Dedifferentiated amniotic fluid mesenchymal stem cell (primary cell): ENCODE measurements around the gene PHKB.

Experiments used
- DNase-seq: peaks from one replicate; pipeline ENCODE4 v3.0.0-alpha.2; 2016; ENCODE audit errors: extremely low spot score

PHKB gene

DNA sequence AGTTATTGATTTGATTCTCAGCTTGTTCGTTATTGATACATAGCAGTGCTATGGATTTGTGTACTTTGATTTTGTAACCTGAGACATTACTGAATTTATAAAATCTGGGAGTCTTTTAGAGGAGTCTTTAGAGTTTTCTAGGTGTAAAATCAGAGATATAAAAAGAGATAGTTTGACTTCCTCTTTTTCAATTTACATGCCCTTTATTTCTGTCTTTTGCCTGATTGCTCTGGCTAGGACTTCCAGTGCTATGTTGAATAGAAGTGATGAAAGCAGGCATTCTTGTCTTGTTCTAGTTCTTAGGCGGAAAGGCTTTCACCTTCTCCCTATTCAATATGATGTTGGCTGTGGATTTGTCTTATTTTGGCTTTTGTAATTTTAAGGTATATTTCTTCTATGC lies 106.2 kb downstream of the PHKB start:
- no peak for DNase-seq

DNA sequence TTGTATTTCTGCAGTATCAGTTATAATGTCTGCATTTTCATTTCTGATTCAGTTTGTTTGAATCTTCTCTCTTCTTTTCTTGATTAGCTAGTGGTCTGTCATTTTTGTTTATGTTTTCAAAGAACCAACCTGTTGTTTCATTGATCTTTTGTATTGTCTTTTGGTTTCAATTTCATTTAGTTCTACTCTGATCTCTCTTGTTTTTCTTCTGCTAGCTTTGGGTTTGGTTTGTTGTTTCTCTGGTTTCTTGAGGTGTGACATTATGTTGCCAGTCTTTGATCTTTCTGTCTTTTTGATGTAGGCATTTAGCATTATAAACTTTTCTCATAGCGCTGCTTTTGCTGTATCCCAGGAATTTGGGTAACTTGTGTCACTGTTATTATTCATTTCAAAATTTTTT lies 107.2 kb downstream of the PHKB start:
- DNase-seq: no peak

DNA sequence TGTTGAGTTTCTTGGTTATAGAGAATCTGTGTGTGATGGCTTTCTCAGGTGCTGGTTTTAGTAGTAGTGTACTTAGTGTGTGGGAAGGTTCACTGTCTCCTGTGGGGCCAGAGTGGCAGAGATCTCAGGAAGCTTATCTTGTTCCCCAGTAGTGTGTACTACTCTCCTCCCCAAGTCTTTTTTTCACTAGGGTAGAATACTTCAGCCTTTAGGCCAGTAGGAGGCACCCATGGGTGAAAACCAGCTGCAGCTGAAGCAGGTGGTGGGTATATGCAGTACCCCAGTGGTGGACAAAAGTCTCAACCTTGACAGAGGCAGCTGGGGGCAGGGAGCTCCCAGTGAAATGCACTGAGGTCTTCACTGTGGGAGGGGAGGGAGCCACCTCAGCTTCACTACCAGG lies 109.9 kb downstream of the PHKB start:
- DNase-seq: no peak

DNA sequence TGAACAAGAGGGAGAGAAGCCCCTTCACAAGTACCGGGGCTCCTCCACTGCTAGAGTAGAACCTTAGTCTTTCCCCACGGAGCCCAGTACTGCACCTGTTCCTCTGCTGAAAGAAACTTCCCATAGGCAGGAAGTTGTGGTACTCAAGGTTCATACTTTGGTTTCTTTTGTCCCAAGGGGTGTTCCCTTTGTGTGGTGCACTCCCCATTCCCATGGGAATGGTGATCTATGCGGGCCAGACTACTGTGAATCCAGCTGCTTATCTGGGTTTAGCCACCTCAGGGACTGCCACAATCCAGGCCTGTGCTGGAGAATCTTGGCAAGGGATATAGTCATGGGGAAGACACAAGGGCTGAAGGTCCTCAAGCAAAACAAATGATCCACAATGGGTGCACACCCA lies 110.6 kb downstream of the PHKB start:
- DNase-seq: no peak

DNA sequence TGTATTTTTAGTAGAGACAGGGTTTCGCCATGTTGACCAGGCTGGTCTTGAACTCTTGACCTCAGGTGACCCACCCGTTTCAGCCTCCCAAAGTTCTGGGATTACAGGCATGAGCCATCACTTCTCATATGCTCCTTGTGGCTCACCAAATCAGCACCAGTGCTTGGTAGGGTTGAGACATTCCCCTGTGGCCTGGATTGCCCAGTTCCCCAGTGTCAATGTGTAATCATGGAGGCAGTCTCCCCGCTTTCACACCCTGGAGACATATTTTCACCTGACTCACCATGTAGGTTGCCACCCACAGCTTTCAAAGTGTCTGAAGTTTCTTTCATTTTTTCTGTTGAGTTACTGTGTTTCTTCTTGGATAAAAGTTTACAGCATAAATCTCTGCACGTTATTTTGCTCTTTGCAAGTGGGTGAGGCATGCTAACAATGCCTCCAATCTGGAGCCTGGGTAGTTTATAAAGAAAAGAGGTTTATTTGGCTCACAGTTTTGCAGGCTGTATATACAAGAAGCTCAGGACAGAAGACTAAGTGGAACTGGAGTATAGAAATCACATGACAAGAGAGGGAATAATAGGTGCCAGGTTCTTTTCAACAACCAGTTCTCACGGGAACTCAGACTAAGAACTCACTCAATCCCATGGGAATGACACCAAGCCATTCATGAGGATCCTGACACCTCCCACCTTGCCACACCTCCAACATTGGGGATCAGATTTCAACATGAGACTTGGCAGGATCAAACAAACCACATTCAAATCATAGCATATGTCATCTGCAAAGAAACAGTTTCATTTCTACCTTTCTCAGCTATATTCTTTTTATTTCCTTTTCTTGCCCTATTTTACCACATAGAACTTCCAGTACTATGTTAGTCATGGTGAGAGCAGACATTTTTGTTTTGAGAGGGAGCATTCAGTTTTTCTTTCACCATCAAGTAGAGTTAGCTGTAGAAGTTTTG lies 113.2 kb downstream of the PHKB start:
- no peak for DNase-seq

DNA sequence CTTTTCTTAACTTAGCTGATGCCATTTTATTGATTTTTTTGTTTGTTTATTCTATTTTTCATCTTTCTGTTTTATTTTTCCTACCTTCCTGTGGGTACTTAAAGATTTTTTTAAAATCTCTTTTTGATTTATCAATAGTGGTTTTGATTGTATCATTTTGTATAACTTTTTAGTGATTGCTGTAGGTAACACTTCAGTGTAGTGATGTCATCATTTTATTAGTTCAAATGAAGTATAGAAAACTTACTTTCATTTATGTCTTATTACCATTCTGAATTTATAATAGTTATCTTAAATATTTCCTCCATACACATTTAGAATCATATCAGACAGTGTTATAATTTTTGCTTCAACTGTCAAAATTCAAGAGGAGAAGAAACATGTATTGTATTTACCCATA lies 115.9 kb downstream of the PHKB start:
- no peak for DNase-seq

DNA sequence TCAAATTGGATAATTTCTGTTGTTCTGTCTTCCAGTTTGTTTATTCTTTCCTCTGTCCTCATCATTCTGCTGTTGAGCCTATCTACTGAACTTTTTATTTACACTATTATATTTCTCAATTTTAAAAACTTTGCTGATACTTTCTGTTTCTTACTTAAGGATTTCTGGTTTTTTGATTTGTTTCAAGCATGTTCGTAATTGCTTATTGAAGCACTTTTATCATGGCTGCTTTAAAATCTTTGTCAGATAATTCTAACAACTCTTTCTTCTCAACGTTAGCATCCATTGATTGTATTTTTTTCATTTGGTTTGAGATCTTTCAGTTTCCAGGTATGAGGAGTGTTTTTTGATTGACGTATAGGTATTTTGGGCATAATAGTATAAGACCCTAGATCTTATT lies 116.9 kb downstream of the PHKB start:
- DNase-seq: no peak

DNA sequence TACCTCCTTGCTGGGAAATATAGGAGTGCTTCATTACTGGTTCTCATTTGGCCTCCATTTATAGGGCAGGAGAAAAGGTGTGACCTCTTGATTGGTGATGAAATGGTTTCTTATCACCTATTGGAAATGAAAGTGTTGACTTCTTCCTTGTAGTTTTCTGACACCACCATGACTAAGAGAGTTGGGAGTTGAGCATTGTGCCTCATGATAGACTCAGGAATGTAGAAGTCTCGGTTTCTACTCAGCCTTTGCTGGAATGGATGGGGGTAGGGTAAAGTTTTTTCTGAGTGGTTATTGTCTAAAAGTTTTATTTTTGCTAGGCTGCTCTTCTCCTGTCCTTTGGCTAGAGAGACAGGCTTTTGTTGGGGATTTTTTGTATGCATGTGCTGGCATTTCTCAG lies 117.4 kb downstream of the PHKB start:
- no peak for DNase-seq

DNA sequence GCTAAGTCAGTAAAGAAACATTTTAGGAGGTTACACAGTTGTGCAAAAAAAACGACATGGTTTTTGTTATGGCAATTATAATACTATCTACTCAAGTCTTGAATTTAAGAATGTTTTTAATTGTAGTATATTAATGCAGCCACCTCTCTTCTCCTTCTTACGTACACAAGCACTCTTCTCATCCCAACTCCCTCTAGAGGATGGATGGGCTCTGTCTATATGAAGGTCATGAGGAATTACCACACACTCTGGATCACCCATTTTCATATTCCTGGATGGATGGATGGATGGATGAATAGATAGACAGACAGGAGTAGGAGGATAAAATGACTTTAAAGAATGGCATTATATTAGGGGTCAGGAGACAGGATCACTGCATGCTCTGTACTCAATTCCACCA lies 120.0 kb downstream of the PHKB start:
- no peak for DNase-seq

DNA sequence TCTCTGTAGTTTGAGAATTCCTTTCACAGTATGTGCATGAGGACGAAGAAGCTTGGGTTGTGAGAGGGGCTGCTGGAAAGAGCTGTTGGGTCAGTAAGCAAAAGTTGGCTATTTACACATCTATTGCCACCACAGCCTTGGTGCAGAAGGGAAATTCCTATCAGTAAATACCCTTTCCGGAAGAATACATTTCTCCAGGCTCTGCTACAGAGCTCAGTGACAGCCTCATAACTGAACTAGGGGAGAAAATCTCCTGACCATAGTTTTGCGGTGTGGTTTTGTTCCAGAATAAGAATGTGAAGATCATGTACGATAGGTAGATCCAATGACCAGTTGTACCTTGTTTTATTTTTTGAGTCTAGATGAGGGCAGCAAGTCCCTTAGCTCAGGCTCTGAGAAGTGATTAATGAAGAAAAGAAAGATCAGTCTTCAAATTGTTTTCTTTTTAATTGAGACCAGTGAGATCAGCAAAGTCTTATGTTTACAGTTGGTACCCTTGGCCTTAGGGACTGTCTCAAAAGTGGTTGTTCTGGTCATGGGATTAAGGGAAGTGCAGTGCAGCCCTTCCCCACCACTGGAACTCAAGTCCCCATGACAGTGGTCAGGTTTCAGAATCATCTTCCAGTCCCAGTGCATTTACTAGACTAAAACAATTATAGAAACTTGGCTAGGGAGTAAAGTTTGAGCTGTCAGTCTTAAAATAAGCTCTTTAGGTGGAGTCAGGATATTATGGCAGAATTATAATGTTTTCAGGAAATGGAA lies 123.5 kb downstream of the PHKB start:
- no peak for DNase-seq

DNA sequence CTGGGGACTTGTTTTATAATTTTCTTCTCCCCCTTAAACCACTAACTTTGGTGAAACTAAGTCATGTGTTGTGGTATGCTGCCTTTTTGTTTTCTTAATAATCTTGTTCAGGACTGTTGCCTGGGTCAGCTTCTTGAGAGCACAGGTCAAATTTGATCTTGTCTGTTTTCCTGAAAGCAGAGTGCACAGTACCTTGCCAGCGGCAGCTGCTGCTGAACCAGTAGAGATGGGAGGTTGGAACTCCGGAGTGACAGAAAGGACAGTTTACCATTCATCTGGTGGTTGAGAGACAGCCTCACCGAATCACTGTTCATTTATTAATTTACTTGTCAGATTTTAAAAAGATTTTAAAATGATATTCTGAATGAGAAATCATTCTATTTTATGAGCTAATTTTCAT lies 125.0 kb downstream of the PHKB start:
- no peak for DNase-seq

DNA sequence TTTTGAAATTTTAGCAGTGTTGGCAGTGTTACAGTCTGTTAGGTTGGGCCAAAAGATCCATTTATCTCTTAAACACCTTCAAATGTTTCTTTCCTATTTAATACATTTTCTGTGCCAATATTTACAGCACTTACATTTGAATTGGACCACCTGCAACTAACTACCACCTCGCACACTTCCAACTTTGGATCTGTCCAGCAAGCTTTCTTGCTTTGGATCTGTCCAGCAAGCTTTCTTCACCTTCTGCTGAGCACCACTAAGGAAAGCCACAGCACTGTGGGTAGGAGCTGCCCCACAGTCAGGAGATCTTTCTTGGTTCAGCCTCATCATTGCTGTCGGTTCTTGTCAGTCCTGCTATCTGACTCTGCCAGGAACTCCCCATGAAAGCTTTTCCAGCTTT lies 129.3 kb downstream of the PHKB start:
- DNase-seq: no peak

DNA sequence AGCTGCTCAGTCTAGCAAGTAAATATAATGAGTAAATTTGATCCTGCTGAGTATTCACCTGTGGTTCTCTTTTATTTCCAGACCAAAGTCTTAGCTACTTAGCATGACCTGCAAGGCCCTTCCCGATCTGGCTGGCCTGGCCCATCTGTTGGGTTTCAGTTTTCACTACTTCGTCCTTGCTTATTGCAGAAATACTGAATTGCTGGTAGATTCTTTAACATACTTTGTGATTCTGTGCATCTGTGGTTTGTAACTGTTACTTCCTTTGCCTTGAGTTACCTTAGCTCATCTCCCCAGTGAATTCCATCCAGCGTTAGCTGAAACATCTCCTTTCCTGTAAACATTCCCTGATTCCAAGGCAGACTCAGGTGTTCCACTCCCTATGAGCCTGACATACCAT lies 131.1 kb downstream of the PHKB start:
- no peak for DNase-seq

DNA sequence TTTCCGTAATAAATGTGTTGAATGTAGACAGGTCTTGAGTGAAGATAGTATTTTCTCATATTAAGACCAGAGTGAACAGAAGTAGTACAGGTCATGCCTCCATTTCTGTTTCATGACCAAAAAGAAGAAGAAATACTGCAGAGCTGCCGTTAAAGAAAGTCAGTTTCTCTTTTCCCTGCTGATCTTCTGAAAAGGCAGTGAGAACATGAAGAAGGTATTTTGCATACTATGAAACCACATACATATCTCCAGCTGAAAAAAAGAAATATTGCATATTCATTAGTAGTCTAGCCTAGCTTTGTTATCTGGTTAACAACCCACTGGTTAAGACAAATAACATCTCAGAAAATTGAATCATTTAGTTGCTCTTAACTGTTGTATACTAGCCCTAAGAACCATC lies 138.4 kb downstream of the PHKB start:
- no peak for DNase-seq

DNA sequence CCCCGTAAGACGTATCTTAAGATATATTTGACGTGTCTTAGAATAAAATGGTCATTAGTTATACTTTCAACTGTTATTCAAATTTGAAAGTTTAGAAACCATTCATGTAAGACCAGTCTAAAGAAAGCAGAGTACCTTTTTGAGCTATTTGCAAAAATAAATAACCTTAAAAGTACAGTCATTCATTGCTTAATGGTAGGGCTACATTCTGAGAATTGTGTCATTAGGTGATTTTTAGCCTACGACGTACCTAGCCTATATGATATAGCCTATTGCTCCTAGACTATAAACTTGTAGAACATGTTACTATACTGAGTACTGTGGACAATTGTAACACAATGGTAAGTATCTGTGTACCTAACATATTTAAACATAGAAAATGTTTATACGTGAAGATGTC lies 139.2 kb downstream of the PHKB start:
- DNase-seq: no peak

DNA sequence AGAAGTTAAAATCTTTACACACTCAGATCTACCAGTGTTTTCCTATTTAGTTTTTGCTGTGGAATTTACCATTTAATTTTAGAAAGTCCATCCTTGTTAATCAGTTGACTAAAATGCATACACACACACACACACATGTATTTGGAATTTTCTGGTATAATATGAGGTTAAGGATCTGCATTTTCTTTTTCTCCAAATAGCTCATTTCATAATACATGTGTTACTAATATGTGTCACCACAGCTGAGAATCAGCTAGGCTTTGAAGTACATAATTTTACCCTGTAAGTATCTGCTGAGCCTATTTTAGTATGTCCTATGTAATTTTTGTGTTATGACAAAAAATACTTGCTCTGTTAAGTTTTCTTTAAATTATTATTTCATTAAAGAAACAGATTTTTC lies 143.2 kb downstream of the PHKB start:
- DNase-seq: no peak

DNA sequence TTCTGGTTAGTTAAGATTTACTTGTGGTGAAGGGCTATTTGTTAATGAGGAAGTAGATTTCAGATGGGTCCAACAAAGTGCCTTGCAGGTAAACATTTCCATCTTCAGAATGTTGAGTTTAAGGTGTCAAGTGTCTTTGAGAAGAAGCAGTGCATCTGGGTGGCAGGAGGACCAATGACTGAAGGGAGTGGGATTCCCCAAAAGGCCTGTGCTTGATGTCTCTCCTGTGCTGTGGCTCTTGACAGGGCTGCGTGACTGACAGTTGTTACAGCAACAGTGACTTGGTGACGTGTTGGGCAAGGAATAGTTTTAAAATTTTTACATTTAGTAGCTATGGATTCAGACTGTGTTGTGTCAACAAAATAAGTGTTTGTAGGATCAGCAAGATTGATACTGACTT lies 149.9 kb downstream of the PHKB start:
- DNase-seq: no peak

DNA sequence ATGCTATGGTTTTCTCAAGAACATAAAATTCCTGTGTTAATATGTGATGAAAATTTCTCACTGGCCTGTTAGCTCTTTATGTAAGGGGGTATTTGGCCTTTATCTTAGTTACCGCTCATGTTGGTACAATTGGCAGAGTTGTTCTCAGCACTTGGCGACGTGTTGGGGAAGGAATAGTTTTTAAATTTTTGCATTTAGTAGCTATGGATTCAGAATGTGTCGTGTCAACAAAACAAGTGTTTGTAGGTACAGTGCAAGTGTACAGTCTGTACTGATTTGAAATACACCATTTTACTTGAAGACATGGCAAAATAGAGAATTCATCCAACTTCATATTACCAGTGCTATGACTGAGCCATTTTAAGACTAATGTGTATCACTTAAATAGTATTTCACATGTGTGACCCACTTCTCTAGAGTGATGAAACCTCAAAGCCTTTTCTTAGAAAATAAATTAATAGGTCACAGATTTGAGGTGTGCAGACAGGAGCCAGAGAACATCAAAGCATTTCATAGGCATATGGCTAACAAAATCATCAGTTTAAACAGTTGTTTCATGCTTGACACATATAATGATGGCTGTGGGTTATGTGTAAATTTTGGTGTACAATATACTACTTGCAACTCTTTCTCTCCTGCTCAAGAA lies 150.8 kb downstream of the PHKB start:
- DNase-seq: no peak

DNA sequence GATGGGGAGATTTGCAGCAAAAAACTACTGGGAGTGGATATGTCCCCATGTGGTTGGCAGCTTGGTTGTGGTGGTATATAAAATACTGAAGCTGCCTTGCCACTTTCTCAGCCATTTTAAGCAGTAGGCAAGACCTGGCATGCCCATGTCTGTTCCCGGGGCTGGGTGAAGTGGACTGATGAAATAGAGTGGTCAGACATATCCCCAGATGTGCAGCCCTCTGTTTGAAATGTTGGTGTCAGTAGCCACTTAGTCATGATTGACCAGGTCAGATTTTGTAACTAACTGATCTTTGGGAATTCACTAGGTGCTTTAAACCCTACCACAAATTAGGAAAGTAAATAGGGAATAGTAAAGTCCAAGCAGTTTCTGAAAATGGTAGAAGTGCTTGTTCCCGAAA lies 151.6 kb downstream of the PHKB start:
- DNase-seq: no peak

DNA sequence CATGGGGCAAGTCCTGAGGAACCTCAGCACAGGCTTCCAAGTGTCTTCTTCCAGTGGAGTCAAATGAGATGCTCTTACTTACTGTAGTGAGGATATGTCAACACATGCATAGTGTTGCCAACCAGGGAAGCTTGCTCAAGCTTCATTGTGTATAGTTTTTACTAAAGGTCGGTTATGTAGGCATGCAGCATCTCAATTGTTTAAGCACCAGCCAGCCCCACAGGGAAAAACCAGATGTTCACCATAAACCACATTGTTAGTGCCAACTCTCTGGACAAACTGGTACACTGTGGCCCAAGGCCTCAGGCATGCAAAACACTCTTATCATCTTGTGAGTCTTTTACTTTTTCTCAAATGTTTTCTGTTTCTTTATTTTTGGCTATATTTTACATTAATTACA lies 152.1 kb downstream of the PHKB start:
- DNase-seq: no peak

DNA sequence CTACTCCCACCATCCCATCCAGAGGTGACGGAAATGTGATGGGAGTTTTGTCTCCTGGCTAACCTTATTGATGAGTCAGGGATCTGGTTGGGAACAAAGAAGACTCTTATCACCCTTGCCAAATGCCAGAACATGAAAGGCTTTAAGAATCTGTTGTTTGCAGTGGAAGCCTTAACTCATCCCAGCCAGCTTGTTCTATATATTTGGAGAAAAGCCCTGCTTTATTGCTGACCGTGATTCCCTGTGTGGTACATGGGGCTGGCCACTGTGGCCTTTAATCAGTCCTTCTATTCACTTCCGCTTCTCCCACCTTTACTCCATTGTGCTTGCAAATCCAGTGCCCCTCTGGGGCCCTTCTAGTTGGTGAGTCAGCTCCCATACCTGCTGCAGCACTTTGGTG lies 156.6 kb downstream of the PHKB start:
- DNase-seq: no peak

DNA sequence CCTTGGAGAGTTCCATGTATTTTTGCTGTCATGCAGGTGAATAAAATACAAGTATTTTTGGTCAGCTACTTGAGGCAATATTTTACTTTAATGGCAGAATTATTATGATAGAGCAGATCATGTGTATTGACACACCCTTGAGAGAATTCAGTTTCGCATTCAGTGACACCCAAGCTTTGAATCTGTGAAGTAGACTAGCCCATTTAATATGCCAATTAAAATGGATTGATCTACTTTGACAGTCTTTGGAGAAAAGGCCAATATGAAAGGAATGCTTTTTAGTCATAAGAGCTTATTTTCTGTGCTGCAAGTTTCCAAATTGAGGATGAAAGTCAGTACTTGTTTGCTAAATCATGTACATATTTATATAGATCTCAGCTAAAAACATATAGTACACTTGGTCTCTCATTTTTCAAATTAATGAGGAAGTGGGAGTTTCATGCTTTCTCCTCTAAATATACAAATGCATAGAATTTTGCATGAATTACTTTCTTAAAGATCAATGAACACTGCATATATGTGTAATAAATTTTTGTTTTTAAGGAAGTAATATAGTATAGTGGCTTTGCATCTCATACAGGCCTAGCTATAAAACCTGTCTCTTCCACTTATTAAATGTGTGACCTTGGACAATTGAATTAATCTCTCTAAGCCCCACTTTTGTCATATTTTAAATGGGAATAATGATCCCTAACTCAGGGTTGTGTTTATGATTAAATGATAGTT lies 161.5 kb downstream of the PHKB start:
- no peak for DNase-seq
